Parathyroid adenoma (tissue), 2 donors: ENCODE measurements around the gene AFF3.
"Not testable (repeated sequence)": the region's sequence is repeated elsewhere in the genome, so short reads cannot be mapped to it uniquely, and the experiment has no call there.

Source experiments
- H2AFZ ChIP-seq: fragments of 300-600 bp; sonication (generic); one replicate; pipeline ENCODE4 v1.7.0; 2017; ENCODE audit warnings: antibody characterized with exemption, mild to moderate bottlenecking
- H3K27ac ChIP-seq: fragments of 300-600 bp; sonication (generic); one replicate; pipeline ENCODE4 v1.7.0; 2017
- H3K27me3 ChIP-seq: fragments of 300-600 bp; sonication (generic); one replicate; pipeline ENCODE4 v1.7.0; 2017; ENCODE audit warnings: low read length; ENCODE audit not compliant: control insufficient read depth, insufficient read depth
- H3K36me3 ChIP-seq: fragments of 300-600 bp; sonication (generic); one replicate; pipeline ENCODE4 v1.7.0; 2017; ENCODE audit warnings: low read length; ENCODE audit not compliant: control insufficient read depth, insufficient read depth
- H3K4me1 ChIP-seq: fragments of 300-600 bp; sonication (generic); one replicate; pipeline ENCODE4 v1.7.0; 2017; ENCODE audit warnings: control low read depth
- H3K4me2 ChIP-seq: fragments of 300-600 bp; sonication (generic); one replicate; pipeline ENCODE4 v1.7.0; 2017; ENCODE audit warnings: low read length
- H3K4me3 ChIP-seq: fragments of 300-600 bp; sonication (generic); one replicate; pipeline ENCODE4 v1.7.0; 2017; ENCODE audit warnings: low read depth, low read length
- H3K79me2 ChIP-seq: fragments of 300-600 bp; sonication (generic); one replicate; pipeline ENCODE4 v1.7.0; 2017; ENCODE audit warnings: control low read depth
- H3K9ac ChIP-seq: fragments of 300-600 bp; sonication (generic); one replicate; pipeline ENCODE4 v1.7.0; 2017; ENCODE audit warnings: mild to moderate bottlenecking
- H3K9me3 ChIP-seq: fragments of 300-600 bp; sonication (generic); one replicate; pipeline ENCODE4 v1.7.0; 2017; ENCODE audit warnings: low read length; ENCODE audit not compliant: control insufficient read depth
- CTCF ChIP-seq: fragments of 300-600 bp; sonication (generic); IDR thresholded peaks from one replicate; pipeline ENCODE4 v1.7.0; 2017; ENCODE audit warnings: antibody characterized with exemption, mild to moderate bottlenecking
- donor health status: primary hyperparathyroidism.

Gene AFF3

DNA sequence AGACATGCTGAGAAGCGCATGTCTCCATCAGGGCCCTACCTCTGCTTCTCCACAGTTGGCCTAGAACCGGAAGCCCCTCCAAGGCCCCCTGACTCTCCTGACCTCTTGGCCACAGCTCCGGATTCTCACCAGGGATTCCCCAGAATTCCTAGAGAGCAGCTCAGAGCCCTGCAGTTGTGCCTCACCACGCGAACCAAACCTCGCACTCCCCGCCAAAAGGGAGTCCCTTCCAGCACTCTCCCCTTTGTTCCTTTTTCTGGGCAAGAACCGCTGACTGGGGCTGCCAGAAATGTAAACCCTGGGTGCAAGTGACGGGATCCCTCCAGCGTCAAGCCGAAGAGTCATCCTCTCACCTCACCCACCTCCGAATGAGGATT lies 36.7 kb downstream of the AFF3 start:
- H3K27ac ChIP-seq = no peak overlapping the region
- H3K79me2 ChIP-seq = no peaks in the 10 kb centered on the region
- no peak for TF ChIP-seq CTCF
- no peaks in the 10 kb centered on the region for H3K27me3 ChIP-seq
- H3K36me3 ChIP-seq = no peaks in the 10 kb centered on the region
- peak overlapping the region; percentile 31 for H3K4me3 ChIP-seq
- no peaks in the 10 kb centered on the region for H3K9me3 ChIP-seq
- no peak overlapping the region for H3K9ac ChIP-seq
- peak overlapping the region; percentile 96 for H2AFZ ChIP-seq
- H3K4me2 ChIP-seq = no peak overlapping the region
- H3K4me1 ChIP-seq = no peaks in the 10 kb centered on the region

GRCh38 chr2:100104718-100105677 lies 37.4 kb downstream of the AFF3 start:
- no peak overlapping the region for H3K27ac ChIP-seq
- H3K9ac ChIP-seq = peak overlapping the region; percentile 11
- no peak for TF ChIP-seq CTCF

DNA sequence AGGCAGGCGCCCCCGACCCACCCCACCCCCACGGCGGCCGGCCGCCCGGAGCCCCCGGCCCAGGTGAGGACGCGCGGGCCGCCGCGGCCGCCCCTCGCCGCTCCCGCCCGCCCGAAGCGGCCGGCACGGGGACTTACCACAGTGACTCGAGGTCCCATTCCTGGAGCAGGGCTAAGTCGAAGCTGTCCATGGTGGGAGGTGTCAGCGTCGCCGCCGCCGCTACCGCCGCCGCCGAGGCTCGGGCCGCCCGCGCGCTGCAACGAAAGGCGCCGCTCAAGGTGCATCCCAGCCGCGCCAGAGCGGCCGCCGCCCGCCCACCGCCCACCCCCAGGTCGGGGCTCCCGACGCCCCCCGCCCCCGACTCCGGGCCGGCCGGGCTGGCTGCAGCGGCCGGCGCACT lies 38.1 kb downstream of the AFF3 start:
- not testable (repeated sequence) for H3K9ac ChIP-seq, H2AFZ ChIP-seq, H3K4me3 ChIP-seq, H3K27me3 ChIP-seq, H3K27ac ChIP-seq, H3K36me3 ChIP-seq, H3K79me2 ChIP-seq, H3K4me2 ChIP-seq, H3K9me3 ChIP-seq, H3K4me1 ChIP-seq

More at GRCh38 chr2:100104718-100105677, 37.4 kb downstream of the AFF3 start:
- no peaks in the 10 kb centered on the region for H3K9me3 ChIP-seq
- H3K36me3 ChIP-seq = no peaks in the 10 kb centered on the region
- H3K4me1 ChIP-seq = no peaks in the 10 kb centered on the region
- peak overlapping the region; percentile 31 for H3K4me3 ChIP-seq
- peak overlapping the region; percentile 72 for H3K4me2 ChIP-seq
- peak overlapping the region; percentile 96 for H2AFZ ChIP-seq
- no peaks in the 10 kb centered on the region for H3K27me3 ChIP-seq
- no peaks in the 10 kb centered on the region for H3K79me2 ChIP-seq

- not testable (repeated sequence) for H3K4me1 ChIP-seq, H3K9ac ChIP-seq, H3K4me2 ChIP-seq, H3K27ac ChIP-seq, H3K9me3 ChIP-seq, H3K27me3 ChIP-seq, H3K79me2 ChIP-seq, H3K36me3 ChIP-seq, H3K4me3 ChIP-seq
- peak overlapping the region; percentile 56 for H2AFZ ChIP-seq
Measured at GRCh38 chr2:100103527-100104252, 38.7 kb downstream of the AFF3 start.

- not testable (repeated sequence) for H3K4me2 ChIP-seq, H3K79me2 ChIP-seq, H3K27me3 ChIP-seq, H3K9ac ChIP-seq, H3K36me3 ChIP-seq, H3K4me3 ChIP-seq, H2AFZ ChIP-seq, H3K27ac ChIP-seq, H3K9me3 ChIP-seq, H3K4me1 ChIP-seq
Measured at GRCh38 chr2:100102466-100103180, 39.8 kb downstream of the AFF3 start.

- not testable (repeated sequence) for H2AFZ ChIP-seq, H3K4me1 ChIP-seq, H3K4me2 ChIP-seq, H3K27me3 ChIP-seq, H3K36me3 ChIP-seq, H3K9me3 ChIP-seq, H3K79me2 ChIP-seq, H3K9ac ChIP-seq, H3K4me3 ChIP-seq, H3K27ac ChIP-seq
Measured at GRCh38 chr2:100098855-100099254, 43.5 kb downstream of the AFF3 start.

- H3K27me3 ChIP-seq, H3K4me1 ChIP-seq, H2AFZ ChIP-seq, H3K79me2 ChIP-seq, H3K36me3 ChIP-seq, H3K9me3 ChIP-seq, H3K4me2 ChIP-seq, H3K9ac ChIP-seq, H3K4me3 ChIP-seq, H3K27ac ChIP-seq: not testable (repeated sequence)
Measured at GRCh38 chr2:100097611-100098294, 44.6 kb downstream of the AFF3 start.

- not testable (repeated sequence) for H2AFZ ChIP-seq, H3K36me3 ChIP-seq, H3K27ac ChIP-seq, H3K27me3 ChIP-seq, H3K9ac ChIP-seq, H3K4me1 ChIP-seq, H3K4me3 ChIP-seq, H3K79me2 ChIP-seq, H3K9me3 ChIP-seq, H3K4me2 ChIP-seq
Measured at GRCh38 chr2:100095845-100096244, 46.5 kb downstream of the AFF3 start.
